ENCODE data around the gene PHC2. TPM values are rescaled to one million over a fixed set of nuclear protein-coding genes. Genes with fewer than 3 reads are reported as not detected.

PHC2 gene
- total RNA-seq, 1 experiment from 2014 or later, result 87.9 TPM

DNA sequence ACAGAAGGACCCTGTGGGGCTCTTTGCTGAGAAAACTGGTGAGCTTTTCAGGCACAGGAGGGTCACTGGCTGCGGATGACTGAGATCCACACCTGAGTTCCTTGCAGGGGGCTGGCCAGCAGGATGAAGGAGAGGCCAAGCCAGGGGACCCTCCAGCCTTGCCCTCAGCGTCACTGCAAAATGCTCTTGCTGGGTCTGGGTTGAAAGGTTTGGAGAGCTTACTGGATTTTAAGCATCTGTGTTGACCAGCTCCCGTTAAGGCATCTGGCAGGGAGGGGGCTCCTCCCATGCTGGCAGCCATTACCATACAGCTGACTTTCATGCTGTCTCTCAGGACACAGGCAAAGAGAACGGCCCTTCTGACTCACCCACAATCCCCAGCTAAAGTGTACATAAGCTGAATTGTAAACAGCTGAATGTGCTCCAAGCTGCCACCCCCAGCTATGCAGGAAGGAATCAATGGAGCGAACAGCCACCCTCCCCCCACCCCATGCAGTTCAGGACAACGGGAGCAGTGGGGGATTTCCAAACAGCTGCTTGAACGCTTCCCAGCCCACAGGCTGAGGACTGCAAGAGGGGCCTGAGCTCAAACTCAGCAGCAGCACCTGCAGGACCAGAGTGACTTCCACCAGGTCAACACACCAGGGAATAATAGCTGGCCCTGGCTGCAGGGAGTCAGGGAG, 88.7 kb downstream of the PHC2 start:
- H3K4me1 ChIP-seq, result peaks cover 66% of the 10 kb centered on the region
- no peak overlapping the region for H3K4me3 ChIP-seq
- peak overlapping the region; percentile 42 for H3K27ac ChIP-seq
- H3K36me3 ChIP-seq, result peaks cover 52% of the 10 kb centered on the region
- H3K27me3 ChIP-seq, result no peaks in the 10 kb centered on the region
- no peaks in the 10 kb centered on the region for H3K9me3 ChIP-seq (replicated peaks)
- DNase-seq, result peak; percentile 94 to 97

GRCh38 chr1:33341190-33341589, 89.7 kb downstream of the PHC2 start:
- H3K4me1 ChIP-seq, result peaks cover 59% of the 10 kb centered on the region
- peaks cover 54% of the 10 kb centered on the region for H3K36me3 ChIP-seq
- DNase-seq, result no peak
- H3K9me3 ChIP-seq (replicated peaks), result no peaks in the 10 kb centered on the region
- H3K27me3 ChIP-seq, result no peaks in the 10 kb centered on the region
- H3K4me3 ChIP-seq, result no peak overlapping the region
- peak overlapping the region; percentile 42; the same call in 1 of the 2 replicates for H3K27ac ChIP-seq

- H3K36me3 ChIP-seq, result peaks cover 52% of the 10 kb centered on the region
- H3K27ac ChIP-seq, result peak overlapping the region; percentile 30
- H3K9me3 ChIP-seq (replicated peaks), result no peaks in the 10 kb centered on the region
- H3K27me3 ChIP-seq, result no peaks in the 10 kb centered on the region
- no peak overlapping the region for H3K4me3 ChIP-seq
- no peak for DNase-seq
- peaks cover 55% of the 10 kb centered on the region for H3K4me1 ChIP-seq
Observed at GRCh38 chr1:33339413-33339812, 91.5 kb downstream of the PHC2 start.

DNA sequence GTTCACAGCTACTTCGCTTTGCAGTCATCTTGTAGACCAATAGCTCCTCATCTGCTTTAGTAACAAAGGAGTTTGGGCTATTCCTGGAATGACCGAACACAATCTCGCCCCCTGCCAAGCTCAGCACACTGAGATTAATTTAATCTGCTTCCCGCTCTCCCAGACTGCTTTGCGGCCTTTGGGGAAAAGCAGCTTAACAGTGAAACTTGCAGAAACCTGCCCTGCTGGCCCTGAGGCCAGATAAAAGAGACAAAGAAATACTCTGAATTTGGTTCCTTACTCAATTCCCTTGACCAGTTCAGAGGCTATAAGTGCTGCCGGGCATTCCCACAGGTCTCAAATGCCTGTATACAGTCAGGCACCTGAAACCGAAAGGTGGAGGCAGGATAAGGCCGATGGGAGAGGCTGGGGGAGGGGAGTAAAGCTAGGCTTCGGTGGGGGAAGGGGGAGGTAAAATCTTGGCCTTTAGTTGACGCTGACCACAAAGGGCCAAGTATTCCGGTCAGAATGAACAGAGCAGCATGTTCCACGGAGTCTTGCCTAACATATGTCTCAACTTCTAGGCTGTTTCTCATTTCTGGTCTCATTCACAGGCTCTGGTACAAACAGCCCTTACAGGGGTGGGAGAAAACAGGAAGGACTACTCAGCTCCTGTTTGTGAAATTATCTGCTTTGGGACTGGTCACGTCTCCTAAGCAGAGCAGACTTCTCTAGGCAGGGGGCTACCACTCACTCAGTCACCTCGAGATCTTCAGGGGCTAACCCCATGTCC, 92.3 kb downstream of the PHC2 start:
- no peak for DNase-seq
- Histone ChIP-seq H3K9me3 (replicated peaks) (no peaks in the 10 kb centered on the region), H3K27ac (peak overlapping the region; percentile 30), H3K36me3 (peaks cover 51% of the 10 kb centered on the region), H3K4me1 (peaks cover 57% of the 10 kb centered on the region), H3K27me3 (no peaks in the 10 kb centered on the region), H3K4me3 (no peak overlapping the region)

DNA sequence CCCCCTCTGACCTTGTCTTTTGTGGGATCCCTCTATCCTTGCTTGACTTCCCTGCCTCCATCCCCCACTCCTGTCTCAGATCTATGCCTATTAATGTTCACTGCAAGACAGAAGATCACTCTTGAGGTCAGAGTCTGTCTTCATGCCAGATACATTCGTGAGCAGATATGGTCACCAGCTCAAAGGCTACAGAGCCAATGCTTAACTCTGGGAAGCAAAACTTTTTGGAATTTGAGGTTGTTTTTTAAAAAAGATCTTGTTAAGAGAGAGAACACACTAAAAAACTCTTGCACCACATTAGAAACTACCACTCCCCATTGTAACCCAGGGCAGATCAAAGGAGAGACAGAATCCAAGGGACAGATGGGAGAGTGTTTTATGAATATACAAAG, 92.9 kb downstream of the PHC2 start:
- peaks cover 62% of the 10 kb centered on the region for H3K4me1 ChIP-seq
- H3K4me3 ChIP-seq, result no peak overlapping the region
- peak overlapping the region; percentile 30; the same call in 1 of the 2 replicates for H3K27ac ChIP-seq
- no peaks in the 10 kb centered on the region for H3K27me3 ChIP-seq
- no peaks in the 10 kb centered on the region for H3K9me3 ChIP-seq (replicated peaks)
- no peak for DNase-seq
- H3K36me3 ChIP-seq, result peaks cover 53% of the 10 kb centered on the region

DNA sequence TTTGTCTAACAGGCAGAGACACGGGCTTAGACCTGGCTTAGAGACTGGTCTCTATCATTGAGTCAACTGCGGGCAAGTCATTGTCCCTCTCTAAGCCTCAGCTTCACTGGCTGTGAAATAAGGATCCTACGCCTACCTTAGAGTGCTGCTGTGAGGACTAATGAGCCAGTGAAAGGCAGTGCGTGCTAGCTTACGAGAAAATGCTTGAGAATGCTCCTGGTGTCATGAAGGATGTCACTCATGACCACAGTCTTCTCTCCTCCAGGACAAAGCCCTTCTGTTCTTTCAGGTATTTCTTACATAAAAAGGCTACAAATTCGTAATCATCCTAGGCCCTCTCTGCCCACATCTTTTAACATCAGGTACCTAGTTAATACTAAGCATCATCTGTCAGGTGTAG, 93.5 kb downstream of the PHC2 start:
- no peaks in the 10 kb centered on the region for H3K9me3 ChIP-seq (replicated peaks)
- no peak for DNase-seq
- no peak overlapping the region for H3K4me3 ChIP-seq
- H3K4me1 ChIP-seq, result peaks cover 62% of the 10 kb centered on the region
- H3K27me3 ChIP-seq, result no peaks in the 10 kb centered on the region
- H3K36me3 ChIP-seq, result peaks cover 55% of the 10 kb centered on the region
- no peak overlapping the region for H3K27ac ChIP-seq

DNA sequence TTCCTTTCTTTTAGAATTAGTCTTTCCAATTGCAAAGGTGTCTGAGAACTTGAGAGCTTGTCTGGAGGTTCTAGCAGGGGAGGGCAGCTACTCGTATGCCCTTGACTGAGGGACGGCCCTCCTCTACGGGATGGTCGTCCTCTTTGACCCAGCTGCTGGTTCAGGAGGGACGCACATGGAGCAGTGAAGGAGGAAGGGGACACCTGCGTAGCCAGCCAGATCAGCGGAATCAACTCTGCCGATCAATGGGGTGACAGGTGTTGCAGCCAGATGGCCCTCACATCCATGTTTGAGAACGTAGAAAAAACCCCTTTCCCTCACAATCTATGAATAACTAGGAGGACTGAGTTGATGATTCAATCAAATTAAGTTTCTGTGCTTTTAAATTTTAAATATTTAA, 94.3 kb downstream of the PHC2 start:
- H3K36me3 ChIP-seq, result peaks cover 54% of the 10 kb centered on the region
- H3K4me3 ChIP-seq, result no peak overlapping the region
- no peak overlapping the region for H3K27ac ChIP-seq
- no peaks in the 10 kb centered on the region for H3K27me3 ChIP-seq
- DNase-seq, result no peak
- peaks cover 63% of the 10 kb centered on the region for H3K4me1 ChIP-seq
- no peaks in the 10 kb centered on the region for H3K9me3 ChIP-seq (replicated peaks)

DNA sequence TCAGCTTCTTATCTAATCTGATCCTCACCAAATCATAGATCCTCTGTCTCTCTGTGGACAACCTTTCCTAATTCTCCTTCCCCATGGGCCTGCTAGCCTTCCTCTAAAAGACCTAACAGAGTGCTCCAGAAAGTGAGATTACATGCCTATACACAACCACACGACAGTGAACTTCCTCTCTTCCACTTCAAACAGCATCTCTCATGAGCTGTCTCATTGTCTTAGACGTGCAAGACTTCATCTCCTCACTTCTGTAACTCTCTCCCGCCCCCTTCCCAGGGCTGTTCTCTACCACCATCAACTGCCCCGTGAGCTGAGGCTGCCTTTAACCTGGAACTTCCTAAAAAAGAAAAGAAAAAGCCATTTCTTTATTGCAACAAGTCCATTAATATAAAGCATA, 95.9 kb downstream of the PHC2 start:
- Histone ChIP-seq H3K27ac (no peak overlapping the region), H3K9me3 (replicated peaks) (no peaks in the 10 kb centered on the region), H3K4me1 (peaks cover 62% of the 10 kb centered on the region), H3K27me3 (no peaks in the 10 kb centered on the region), H3K4me3 (no peak overlapping the region), H3K36me3 (peaks cover 54% of the 10 kb centered on the region)
- DNase-seq, result no peak

DNA sequence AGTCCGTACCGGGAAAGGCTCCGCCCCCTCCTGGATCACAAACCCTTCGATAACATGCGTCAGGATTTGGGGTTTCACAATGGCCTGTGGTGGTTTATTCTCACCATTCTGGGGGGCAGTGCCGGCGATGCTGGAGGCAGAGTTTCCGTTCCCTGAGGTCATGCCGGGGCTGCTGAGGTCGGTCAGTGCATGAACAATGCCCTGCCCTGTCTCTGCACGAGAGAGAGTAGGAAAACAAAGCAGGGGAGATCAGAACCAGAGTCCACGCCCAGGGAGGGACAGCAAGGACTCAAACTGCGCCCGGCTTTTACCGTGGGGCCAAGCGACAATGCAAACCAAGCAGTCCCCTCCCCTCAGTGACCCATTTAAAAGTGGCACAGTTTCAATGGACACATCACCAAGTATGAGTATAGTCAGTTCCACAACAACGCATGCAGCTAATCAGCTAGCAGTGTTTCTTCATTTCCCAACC, 96.8 kb downstream of the PHC2 start:
- H3K9me3 ChIP-seq (replicated peaks), result no peaks in the 10 kb centered on the region
- H3K4me3 ChIP-seq, result no peak overlapping the region
- H3K4me1 ChIP-seq, result peaks cover 57% of the 10 kb centered on the region
- H3K27me3 ChIP-seq, result no peaks in the 10 kb centered on the region
- H3K27ac ChIP-seq, result no peak overlapping the region
- no peak for DNase-seq
- H3K36me3 ChIP-seq, result peaks cover 57% of the 10 kb centered on the region

DNA sequence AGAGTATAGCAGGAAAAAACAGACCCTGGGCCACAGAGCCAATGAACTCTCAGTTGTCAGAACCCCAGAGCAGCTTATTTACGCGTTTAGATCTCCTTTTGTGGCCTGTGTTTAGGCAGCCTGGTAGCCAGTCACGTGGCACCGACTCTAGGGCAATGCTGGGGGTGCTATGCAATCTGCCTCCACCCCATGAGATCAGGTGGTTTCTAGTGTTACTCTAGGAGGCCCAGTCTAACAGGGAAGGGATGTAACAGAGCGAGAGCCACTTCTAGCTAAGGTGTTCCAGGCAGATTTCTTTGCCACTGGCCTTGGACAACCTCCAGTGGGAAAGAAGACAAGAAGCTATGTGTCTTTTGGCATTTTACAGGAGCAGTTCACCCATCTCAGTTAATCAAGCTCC, 98.0 kb downstream of the PHC2 start:
- Histone ChIP-seq H3K27me3 (no peaks in the 10 kb centered on the region), H3K4me1 (peaks cover 45% of the 10 kb centered on the region), H3K36me3 (peaks cover 67% of the 10 kb centered on the region), H3K27ac (peak overlapping the region; percentile 80), H3K4me3 (no peak overlapping the region), H3K9me3 (replicated peaks) (no peaks in the 10 kb centered on the region)
- no peak for DNase-seq

DNA sequence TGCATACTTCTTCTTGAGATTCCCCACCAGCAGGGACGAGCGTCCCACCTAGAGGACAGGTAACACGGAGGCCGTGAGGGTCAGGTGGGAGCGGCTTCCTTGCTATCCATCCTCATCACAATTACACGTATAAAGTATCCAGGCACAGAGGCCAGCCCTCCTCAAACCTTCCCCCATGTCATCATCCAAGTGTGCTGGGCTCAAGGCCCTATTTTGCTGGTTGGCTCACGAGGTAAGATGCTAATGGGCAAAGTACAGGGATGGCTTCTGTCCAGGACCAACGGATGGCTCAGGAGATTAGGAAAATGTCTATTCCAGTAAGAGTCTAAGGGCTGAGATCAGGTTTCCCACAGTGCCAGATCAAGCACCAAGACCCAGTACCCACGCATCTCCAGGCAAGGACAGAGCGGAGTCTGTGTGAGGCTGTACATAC, 98.5 kb downstream of the PHC2 start:
- DNase-seq, result peak in 1 of 2 experiments; percentile 63

DNA sequence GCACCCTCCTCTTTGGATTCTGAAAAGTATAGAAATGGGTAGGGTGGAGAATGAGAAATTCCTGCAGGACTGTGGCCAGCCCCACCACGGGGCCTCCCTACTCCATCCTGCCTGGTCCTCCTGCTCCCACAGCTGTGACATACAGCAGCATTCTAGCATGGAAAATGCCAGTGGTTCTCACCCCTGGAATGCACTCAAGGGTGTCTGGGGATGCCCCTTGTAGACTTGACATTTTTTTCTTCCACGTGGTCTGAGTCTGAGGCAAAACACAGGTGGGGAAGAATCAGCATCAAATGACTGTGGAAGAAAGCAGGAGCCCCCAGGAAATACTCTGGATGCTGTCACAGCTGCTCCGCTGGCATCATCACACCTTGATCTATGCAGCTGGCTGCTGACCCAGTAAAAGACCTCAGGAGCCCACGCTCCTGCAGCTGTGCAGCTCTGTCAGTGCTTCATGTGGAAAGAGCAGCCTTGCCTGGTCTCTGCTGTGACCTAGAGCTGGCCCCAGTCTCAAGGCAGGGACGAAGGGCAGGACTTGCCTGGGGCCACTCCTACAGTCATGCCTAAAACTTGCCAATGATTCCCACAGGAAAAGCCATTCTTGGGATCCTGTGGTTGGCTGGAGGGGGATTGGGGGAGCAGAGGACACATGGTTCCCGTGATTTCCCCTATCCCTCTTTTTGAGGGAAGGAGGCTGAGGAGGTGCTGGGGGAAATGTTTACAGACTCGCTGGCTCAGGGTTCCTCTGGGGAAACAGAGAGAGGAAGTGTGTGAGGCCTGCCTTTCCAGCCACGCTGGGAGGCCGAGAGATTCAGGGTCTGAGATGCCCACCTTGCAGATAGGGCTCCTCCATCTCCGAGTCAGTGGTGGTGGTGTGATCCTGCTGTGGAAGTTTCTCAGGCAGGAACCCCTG, 99.2 kb downstream of the PHC2 start:
- peak; percentile 97 to 98 for DNase-seq
- peak overlapping the region; percentile 80 for H3K27ac ChIP-seq
- no peaks in the 10 kb centered on the region for H3K27me3 ChIP-seq
- H3K4me3 ChIP-seq, result no peak overlapping the region
- H3K4me1 ChIP-seq, result peaks cover 43% of the 10 kb centered on the region
- H3K9me3 ChIP-seq (replicated peaks), result no peaks in the 10 kb centered on the region
- peaks cover 79% of the 10 kb centered on the region for H3K36me3 ChIP-seq

More for the DNA sequence above, 98.5 kb downstream of the PHC2 start:
- Histone ChIP-seq H3K4me1 (peaks cover 44% of the 10 kb centered on the region), H3K9me3 (replicated peaks) (no peaks in the 10 kb centered on the region), H3K27ac (peak overlapping the region; percentile 80), H3K4me3 (no peak overlapping the region), H3K36me3 (peaks cover 72% of the 10 kb centered on the region), H3K27me3 (no peaks in the 10 kb centered on the region)

DNA sequence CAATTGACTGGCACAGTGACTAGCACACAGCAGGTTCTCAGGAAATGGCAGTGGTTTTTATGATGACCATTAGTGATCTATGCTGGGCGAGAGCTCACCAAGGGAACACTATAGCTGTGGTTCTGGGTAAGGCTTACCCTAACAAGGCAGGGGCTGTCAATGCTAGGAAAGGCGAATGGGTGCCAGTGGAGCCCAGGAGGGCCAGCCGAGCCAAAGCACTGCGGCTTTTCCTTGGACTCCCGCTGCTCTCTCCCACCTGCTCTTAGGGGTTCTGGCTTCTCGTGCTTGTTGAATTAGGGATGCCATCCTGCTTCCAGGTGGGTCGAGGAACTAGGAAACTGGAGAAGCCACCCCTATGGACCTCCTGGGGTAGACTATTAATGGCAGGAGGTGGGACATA, 100.0 kb downstream of the PHC2 start:
- Histone ChIP-seq H3K4me3 (no peak overlapping the region), H3K27me3 (no peaks in the 10 kb centered on the region), H3K36me3 (peaks cover 83% of the 10 kb centered on the region), H3K4me1 (peaks cover 41% of the 10 kb centered on the region), H3K27ac (peak overlapping the region; percentile 80), H3K9me3 (replicated peaks) (no peaks in the 10 kb centered on the region)
- DNase-seq, result no peak

DNA sequence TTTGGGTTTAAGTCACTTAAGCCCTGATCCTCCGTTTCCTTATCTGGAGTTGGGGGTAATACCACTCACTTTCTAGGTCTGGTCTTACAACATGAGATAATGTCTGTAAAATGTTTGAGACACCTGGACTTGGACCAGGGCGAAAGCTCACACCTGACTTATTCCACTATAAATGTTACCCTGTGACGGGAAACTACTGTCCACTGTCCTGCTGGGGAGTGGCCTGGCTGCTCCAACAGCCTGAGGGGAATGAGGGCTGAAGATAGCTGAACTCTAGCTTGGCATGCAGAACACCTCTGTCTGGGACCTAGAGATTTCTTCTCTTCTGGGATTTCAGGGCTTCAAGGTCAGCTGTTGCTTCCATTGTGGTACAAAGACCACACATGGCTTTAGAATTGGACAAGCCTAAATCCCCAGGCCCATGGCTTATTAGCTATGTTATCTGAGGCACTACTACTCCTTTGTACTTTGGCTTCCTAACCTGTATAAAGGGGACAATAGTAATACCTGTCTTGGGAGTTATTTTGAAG, 100.5 kb downstream of the PHC2 start:
- H3K27me3 ChIP-seq, result no peaks in the 10 kb centered on the region
- peaks cover 87% of the 10 kb centered on the region for H3K36me3 ChIP-seq
- H3K4me1 ChIP-seq, result peaks cover 41% of the 10 kb centered on the region
- H3K4me3 ChIP-seq, result no peak overlapping the region
- H3K27ac ChIP-seq, result peak overlapping the region; percentile 80
- DNase-seq, result peak; percentile 61 to 79
- H3K9me3 ChIP-seq (replicated peaks), result no peaks in the 10 kb centered on the region
